ENCODE measurements around the gene ATG16L2. TPM values are rescaled to one million over a fixed set of nuclear protein-coding genes. Genes with fewer than 3 reads are reported as not detected.

The ATG16L2 gene
- total RNA-seq, 1 donor = 12.4 TPM

DNA sequence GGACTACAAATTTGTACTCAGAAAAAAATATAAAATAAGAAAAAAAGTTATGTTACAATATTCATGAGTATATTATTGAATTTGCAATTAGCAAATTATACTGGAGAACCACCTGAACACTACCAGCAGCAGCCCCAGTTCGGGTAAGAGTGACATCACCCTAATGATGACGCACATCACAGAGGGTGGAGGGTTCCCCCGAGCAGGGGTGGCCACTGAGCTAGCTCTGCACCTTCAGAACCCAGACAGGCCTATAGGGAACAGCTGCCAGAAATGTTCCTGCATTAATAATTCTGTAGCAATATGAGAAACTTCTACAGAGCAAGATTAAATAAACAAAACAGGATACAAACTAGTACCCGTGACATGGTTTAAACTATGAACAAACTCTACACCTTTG lies 44.5 kb upstream of the ATG16L2 start:
- no peak overlapping the region for H3K4me3 ChIP-seq (ENCODE audit: low read depth, low read length)
- no peak for DNase-seq (ENCODE audit: low read depth)
- TF ChIP-seq, protein P1, sequence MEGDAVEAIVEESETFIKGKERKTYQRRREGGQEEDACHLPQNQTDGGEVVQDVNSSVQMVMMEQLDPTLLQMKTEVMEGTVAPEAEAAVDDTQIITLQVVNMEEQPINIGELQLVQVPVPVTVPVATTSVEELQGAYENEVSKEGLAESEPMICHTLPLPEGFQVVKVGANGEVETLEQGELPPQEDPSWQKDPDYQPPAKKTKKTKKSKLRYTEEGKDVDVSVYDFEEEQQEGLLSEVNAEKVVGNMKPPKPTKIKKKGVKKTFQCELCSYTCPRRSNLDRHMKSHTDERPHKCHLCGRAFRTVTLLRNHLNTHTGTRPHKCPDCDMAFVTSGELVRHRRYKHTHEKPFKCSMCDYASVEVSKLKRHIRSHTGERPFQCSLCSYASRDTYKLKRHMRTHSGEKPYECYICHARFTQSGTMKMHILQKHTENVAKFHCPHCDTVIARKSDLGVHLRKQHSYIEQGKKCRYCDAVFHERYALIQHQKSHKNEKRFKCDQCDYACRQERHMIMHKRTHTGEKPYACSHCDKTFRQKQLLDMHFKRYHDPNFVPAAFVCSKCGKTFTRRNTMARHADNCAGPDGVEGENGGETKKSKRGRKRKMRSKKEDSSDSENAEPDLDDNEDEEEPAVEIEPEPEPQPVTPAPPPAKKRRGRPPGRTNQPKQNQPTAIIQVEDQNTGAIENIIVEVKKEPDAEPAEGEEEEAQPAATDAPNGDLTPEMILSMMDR (IDR thresholded peaks at IDR 0.05; ENCODE audit: insufficient read depth, low read length) = no peak

DNA sequence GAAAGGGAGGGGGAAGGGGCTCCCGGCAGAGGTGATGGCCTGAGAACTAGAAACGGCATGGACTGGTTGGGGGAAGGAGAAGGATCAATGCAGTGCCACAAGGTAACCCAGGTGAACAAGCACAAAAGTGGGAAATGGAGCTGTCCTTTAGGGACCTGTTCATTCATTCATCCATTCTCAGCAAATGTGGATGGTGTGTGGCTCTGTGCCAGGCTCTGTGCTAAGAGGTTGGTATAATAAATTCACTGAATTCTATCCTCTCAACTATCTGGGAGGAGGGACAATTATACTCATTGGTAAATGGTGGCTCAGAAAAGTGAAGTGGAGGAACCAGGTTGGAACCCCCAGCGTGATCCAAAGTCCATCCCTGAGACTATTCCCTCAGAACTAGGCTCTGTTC lies 43.4 kb upstream of the ATG16L2 start:
- TF ChIP-seq, protein P1 (IDR thresholded peaks at IDR 0.05; ENCODE audit: insufficient read depth, low read length) = no peak
- H3K4me3 ChIP-seq (ENCODE audit: low read depth, low read length) = no peak overlapping the region
- DNase-seq (ENCODE audit: low read depth) = no peak

DNA sequence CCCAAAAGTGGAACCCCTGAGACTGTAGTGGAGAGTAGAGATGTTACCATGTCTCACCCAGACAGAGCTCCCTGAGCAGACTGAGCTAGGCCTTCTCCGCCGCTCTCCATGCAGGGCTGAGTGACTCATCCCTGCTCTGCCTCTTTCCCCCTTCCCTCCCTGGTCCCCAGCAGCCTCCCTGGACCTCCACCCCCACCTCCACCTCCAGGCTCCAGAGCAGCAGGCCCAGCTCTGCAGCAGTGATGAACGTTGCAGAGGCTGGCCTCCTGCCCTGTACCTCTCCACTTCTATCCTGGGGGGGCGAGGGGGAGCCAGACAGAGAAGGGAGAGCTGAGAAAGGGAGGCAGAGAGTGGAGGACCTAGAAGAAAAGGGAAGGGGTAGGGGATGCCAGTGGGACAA lies 42.7 kb upstream of the ATG16L2 start:
- TF ChIP-seq, protein P1 (IDR thresholded peaks at IDR 0.05; ENCODE audit: insufficient read depth, low read length) = no peak
- H3K4me3 ChIP-seq (ENCODE audit: low read depth, low read length) = no peak overlapping the region
- DNase-seq (ENCODE audit: low read depth) = peak; percentile 40

DNA sequence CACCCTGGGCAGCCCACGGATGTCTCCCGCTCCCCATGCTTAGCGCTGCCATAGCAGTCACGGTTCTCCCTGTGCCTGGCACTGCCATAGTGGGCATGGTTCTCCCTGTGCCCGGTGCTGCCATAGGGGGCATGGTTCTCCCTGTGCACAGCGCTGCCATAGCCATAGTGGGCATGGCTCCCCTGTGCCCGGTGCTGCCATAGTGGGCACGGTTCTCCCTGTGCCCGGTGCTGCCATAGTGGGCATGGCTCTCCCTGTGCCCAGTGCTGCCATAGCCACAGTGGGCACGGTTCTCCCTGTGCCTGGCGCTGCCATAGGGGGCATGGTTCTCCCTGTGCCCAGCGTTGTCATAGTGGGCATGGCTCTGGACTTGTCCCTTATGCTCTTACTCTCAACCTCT lies 42.2 kb upstream of the ATG16L2 start:
- DNase-seq (ENCODE audit: low read depth) = no peak
- TF ChIP-seq, protein P1 (IDR thresholded peaks at IDR 0.05; ENCODE audit: insufficient read depth, low read length) = no peak
- H3K4me3 ChIP-seq (ENCODE audit: low read depth, low read length) = no peak overlapping the region

DNA sequence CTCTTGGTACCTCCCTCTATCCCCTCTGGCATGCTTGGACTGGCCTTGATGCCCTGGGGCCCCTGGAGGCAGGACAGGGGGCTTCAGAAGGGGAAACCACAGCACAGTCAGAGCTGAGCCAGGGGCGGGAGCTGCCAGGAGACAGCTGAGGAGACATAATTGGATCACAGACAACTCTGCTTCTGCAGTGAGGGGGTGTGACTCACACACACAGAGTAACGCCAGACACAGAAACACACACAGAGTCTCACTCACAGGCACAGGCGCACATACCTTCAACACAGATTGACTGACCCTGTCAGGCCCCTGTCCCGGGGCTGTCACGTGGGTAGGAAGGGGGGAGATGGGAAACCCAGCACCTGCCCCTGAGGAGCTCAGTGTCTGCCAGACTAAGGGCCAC lies 40.9 kb upstream of the ATG16L2 start:
- peak; percentile 85 for DNase-seq (ENCODE audit: low read depth)
- no peak overlapping the region for H3K4me3 ChIP-seq (ENCODE audit: low read depth, low read length)
- TF ChIP-seq, protein P1 (IDR thresholded peaks at IDR 0.05; ENCODE audit: insufficient read depth, low read length) = no peak

DNA sequence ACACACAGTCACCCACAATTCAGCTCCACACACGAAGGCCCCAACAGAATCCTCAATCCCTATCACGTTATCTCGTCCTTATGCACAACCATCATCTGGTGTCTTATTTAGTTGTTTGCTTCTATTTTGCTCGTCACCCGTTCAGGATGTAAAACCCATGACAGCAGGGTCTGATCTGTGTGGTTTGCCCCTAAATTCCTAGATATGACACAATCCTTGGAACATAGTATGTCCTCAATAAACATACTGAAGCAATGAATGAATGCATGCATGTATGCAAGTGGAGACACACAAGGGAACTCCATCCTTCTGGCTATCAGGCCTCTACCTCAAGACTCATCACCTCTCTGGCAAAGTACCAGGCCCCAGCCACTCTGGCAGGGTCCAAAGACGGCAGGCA lies 40.5 kb upstream of the ATG16L2 start:
- no peak overlapping the region for H3K4me3 ChIP-seq (ENCODE audit: low read depth, low read length)
- no peak for DNase-seq (ENCODE audit: low read depth)
- TF ChIP-seq, protein P1 (IDR thresholded peaks at IDR 0.05; ENCODE audit: insufficient read depth, low read length) = no peak

DNA sequence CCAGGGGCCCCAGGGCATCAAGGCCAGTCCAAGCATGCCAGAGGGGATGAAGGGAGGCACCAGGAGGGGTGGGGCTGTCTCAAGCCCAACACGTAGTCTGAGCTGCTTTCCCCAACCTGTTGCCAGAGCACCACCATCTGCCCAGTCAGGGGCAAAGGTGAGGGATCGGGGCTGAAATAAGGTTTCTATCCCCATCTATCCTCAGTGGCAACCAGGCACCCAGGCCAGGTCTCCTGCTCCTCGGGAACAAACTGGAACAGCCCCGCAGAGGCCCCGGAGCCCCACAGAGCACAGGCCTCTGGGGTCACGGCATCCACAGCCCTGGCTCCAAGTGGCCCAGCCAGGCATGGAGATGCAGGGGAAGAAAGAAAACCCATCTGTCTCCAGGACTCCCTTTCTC lies 39.7 kb upstream of the ATG16L2 start:
- TF ChIP-seq, protein P1 (IDR thresholded peaks at IDR 0.05; ENCODE audit: insufficient read depth, low read length) = no peak
- no peak for DNase-seq (ENCODE audit: low read depth)
- no peak overlapping the region for H3K4me3 ChIP-seq (ENCODE audit: low read depth, low read length)
